NOMO-1 treated with DMSO at 0.1 percent for 48 hours (cell line): ENCODE measurements around the gene DAP.

Experiments used
- DNase-seq: peaks from one replicate; lab custom pipeline; 2025; ENCODE audit not compliant: unreplicated experiment; lab: John Stamatoyannopoulos, UW

The DAP gene

DNA sequence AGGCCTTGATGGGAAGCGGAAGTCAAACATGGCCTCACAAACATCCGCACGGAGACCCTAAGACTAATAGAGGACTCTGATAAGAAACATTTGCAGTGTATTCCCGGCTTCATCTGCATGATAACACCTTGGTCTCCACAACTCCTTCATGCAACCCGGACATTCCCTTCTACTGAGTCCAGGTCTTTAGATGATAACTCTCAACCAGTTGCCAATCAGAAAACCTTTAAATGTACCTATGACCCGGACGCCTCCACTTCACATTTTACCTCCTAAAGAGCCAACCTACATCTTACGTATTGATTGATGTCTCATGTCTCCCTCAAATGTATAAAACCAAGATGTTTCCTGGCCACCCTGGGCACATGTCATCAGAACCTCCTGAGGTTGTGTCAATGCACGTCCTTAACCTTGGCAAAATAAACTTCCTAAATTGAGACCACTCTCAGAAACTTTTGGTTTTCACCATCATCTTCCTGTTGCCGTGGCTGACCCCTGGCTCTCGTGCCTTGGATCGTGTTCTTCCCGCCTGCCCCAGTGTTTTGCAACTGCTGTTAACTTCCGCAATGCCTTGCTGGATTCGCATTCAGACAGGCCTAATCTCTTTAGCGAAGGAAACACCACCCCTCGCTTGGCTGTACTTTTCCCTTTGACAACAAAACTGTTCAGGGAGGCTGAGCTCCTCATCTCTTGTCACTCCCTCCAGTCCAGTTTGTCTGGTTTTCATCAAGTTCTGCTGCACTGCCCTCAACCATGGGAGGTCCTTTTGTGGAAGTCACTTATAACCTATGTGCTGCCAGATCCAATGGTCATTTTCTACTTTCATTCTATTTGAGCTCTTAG lies 1.1 kb upstream of the DAP start:
- DNase-seq = peak; percentile 87

DNA sequence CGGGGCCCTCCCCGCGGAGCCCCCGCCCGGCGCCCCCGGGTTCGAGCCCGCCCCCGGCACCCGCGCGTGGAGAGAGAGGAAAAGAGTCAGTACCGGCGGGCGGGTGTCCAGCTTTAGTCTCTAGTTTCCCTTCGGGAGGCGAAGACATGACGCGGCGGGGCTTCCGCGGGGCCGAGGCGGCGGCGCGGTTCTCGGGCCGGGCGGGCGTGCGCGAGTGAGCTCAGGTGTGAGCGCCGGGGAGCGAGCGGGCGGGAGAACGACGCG lies 181 bp downstream of the DAP start:
- no peak for DNase-seq

DNA sequence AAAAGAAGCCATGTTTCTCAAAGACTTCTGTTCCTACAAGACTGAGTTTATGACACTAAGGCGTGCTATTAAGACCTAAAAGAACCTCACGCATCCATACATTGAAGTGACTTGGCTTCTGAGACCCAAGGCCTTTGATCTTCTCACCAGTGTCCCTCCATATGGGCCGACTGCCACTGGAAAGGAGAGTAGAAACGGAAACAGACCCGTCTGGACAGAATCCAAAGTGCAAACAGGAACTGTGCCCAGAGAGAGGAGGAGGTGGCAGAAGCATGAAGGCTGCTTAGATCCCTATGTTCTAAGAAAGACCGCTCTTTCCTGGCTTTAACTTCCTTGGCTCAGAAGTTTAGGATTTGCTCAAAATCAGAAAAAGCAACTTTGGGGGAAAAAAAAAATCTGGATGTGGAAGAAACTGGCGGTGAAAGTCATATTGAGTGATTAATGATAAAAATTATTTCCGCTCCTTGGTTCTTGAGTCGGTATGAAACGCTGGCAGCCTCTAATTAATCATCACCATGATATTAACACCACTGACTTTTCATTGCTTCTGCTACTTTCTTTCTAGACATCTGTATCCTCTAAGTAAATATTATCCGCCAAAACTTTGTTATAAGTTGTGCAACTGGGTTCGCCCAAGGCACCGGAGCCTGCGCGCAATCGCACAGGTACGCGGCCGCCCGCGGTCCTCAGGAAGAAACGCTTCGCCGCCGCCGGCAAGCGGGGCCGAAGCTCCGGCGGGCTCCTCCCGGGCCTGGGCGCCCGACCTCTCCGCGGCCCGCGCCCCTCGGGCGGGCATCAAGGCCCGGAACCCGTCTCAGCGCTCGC lies 726 bp downstream of the DAP start:
- DNase-seq = peak; percentile 84

DNA sequence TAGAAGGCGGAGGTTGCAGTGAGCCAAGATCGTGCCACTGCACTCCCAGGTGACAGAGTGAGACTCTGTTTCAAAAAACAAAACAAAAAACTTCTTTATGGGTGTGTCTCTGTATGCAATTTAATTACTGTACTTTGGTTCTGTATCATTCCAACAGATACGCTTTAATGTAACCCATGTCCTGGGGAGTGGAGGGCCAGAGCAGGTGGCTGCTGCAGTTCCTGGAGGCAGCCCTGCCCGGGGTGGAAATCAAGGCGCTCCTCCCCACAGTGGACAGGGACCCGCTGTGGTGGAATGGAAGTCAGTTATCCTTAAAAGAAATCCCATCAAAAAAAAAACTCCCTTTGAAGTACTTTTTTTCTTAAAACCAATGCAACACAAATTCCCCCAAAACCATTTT lies 1.9 kb downstream of the DAP start:
- no peak for DNase-seq

DNA sequence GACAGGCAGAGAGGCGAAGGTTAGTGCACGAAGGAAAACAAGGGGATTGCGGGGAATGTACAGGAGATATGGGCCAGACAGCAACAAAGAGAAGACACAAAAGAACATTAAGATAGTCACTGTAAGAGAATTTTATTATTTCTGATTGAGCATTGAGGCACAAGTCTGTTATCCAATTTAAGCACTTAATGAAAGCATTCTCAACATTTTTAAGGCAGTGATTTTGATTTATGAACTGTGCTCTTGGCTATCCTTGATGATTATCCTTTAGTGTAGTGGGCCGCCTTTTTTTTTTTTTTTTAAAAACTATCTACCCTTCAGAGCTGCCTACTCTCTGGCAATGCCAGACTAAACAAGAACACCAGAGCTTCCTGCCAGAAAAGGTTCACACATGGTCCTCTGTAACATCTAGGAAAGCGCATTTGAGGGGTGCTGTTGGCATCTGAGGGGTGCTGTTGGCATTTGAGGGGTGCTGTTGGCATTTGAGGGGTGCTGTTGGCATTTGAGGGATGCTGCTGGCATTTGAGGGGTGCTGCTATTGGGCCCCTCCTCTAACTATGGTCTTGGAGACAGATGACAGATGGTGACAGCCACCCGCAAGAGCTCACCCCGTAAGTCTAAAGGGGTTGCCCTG lies 3.0 kb downstream of the DAP start:
- no peak for DNase-seq

DNA sequence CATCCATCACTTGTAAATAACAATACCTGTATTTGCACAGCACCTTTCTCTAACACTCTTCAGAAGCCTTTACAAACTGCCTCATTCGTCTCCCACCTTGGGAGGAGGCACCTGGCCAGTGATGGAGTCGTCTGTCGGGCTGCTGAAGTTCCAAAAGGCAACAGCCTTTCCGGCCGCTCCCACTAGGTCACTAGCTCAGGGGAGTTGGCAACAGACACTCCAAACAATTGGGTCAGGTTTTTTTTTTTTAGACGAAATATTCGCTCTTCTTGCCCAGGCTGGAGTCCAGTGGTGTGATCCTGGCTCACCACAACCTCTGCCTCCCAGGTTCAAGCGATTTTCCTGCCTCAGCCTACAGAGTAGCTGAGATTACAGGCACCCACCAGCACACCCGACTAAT lies 4.0 kb downstream of the DAP start:
- no peak for DNase-seq

DNA sequence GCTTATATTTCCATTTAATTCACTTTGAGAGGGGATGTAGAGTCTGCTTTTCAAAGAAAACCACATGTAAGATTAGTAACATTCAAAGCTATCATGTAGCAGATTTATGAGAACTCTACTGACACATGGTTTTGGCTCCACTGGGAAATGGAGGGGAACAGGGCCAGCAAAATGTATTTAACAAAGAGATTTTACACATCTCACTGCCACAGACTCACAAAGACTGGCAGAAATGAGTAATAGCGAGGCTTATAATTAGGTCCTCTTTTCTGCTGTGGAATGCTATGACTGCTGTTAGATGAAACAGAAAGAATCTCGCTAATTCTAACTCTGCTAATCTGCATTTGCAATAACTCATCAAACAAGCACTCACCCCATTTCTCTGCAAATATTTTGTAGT lies 4.5 kb downstream of the DAP start:
- DNase-seq = no peak

DNA sequence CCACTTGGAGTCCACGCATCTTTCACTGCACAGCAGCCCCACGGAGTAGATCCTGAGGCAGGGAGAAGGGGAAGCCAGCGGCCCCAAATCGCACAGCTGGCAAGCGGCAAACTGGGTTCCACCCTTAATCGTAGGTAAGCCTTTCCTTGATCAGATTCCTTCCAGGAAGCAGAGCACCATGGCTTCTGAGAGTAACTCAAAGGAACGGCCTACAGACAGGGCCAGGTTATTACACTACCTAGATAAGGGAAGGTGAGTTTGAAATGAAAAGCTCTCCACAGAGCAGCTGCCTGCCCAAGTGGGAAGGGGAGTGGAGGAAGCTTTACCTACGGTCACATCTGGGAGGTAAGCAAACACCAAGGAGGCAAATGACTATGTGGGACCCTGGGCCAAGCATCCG lies 7.9 kb downstream of the DAP start:
- no peak for DNase-seq

DNA sequence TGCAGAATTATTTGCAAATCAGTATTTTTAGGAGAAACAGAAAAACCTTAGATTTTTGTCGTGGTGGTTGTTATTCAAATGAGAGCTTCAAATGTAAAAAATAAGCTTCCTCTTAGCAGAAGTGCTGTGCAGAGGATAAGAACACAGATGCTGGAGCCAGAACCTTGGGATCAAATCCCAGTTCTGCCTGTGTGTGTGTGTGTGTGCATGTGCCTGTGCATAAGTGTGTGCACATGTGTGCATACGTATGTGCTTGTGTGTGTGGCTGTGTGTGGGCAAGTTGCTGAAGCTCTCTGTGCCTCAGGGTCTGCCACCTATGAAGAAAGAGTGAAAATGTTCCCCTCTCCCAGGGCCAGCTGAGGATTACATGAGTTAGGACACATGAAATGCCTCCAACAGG lies 8.6 kb downstream of the DAP start:
- DNase-seq = no peak

DNA sequence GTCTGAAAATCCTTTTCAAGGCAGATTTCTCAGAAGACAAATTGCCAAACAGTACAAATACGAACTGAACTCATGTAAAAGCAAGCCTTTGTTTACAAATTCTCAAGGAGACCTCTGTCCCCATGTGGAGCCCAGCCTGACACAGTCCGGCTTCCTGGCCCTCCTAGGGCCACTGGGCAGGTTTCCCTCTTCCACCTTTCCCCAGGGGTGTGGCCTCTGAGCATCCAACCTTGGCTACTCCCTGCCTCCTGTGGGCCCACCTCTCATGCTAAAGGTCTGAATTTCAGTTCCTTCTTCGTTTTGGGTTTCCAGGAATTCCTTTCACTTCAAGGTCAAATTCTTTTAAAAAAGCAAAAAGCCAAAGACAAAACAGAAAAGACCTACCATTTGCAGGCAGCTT lies 10.1 kb downstream of the DAP start:
- no peak for DNase-seq

DNA sequence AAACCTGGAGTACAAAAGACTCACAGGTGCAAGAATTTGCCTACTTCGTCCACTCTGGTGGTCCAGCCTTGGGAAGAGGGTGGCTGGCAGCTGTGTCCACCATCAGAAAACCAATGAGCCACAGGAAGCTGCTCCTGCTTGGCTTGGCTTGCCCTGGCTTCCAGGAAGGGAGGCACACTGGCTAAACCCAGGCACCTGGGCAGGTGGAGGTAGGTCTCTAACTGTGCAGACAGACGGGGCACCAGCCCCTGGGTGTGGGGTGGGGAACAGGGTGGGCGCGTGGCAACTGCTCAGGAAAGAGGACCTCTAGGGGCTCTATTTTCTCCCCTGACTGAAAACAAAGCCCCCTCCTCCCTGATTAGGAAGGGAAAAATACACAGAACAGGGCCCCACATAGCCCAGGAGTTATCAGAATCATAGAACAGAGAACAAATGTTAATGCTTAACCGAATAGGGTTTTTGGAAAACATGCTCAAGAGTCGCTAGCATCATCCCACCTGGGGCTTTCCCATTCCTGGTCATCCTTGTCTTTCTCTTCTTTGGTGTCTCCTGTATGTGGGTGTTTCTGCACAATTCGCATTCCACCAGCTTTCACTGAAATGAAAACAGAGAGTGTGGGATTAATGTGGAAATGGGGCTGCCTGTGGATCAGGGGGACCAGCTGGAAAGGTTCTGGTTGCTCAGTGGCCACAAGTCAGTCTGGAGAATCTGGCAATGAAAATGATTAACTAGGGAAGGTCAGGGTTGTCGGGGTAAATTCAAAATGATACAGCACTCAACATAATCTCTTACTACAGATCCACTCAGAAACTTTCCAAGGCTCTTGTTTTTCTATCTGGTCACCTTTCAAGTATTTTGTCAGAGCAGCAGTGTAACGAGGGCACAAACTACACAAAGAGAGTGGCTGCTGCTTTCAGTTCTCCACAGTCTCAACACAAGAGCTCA lies 13.1 kb downstream of the DAP start:
- DNase-seq = no peak

DNA sequence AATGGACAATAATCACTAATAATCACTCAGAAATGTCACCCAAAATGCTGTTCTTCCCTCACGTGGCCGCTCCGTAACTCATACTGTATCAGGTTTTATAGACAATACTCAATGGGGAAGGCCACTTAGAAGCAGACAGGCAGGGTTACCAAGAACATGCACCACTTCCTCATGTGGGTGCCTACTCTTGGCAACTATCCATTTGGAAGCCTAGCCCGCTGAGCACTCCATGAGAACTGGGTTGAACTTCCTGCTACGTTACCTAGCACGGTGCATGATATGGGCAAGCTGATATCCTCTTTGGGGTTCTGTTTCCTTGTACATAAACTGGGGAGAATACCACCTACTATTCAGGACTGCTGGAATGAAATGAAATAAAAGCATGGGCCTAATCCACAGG lies 14.3 kb downstream of the DAP start:
- no peak for DNase-seq

DNA sequence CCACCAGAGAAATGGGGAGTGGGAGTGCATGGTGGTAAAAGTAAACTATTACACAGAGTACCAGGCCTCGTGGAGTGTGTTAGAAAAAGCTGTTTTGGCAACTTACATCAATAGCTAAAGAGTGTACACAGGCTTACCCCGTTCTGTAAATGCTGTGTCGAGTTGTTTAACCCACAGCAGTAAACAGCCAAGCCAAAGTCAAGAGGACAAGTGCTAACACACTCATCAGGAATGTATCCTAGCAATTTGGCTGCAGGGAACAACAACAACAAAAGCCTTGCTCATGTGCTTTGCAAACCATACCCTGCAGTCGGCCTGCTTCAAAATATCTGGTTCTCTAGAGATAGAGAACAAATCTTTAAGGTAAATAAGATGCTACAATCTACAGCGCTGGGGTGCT lies 15.9 kb downstream of the DAP start:
- DNase-seq = no peak

DNA sequence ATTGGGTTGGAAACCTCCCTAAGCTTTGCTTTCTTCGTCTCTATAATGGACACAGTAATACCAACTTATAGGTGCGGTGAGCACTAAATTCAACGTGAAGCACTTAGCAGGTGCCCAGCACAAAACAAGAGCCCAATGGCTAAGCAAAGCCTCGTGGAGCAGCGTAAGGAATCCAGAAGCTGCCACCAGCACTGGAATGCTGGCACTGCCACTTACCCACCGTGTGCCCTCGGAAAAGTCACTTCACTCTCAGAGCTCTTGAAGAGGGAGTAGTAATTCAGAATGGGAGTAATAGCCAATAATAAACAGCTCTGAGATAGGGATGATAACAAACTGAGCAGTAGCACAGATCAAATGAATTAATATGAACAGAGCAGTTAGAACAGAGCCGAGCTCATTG lies 16.4 kb downstream of the DAP start:
- no peak for DNase-seq

DNA sequence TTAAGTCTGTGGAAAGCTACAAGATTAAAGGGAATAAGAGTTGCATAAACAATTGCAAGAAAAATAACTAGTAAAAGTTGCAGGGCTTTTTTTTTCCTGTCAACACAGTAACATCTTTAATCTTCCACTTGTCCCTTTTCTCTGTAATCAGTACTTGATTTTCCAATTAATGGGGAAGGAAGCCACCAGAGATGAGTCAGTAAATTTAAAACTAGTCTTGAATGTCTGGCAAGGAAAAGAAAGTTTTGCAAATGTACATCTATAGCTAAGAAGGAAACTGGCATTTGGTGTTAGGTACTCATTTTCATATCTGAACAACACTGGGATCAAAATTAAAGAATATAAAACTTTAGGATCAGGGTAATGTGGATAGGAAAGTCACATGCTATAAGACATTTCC lies 17.1 kb downstream of the DAP start:
- no peak for DNase-seq

DNA sequence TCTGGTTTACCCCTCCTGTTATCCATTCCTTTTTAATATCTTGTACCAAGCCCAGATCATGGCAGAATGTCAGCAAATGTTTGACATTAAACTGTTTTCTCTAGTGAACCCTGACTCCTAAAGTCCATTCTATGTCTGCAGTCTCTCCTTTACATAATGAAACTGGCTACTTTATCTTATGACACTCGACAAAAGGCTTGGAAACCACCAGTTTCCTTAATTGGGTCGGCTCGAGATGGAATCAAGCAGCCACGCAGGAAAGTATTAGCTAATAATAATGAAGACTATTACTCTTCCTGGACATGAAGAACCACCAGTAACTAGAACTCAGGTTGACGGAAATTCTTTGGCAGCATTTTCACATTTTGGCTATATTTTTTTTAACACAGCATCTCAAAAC lies 17.5 kb downstream of the DAP start:
- no peak for DNase-seq

DNA sequence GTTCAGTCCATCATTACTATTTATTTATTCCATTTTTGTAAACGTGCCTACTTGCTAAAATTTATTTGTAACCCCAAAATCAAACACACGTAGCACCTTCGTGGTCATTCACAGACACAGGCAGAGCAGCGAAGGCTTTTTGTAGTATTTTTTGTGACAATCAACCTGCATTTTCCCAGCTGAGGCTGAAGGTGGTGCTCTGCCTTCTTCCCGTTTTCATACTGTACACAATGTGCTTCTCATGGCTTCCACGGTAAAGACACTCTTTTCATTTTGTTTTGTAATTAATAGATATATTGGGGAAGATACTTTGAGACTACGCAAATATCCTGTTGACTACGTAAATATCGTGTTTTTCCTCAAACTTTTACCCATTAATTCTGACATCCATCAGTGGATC lies 19.4 kb downstream of the DAP start:
- no peak for DNase-seq

DNA sequence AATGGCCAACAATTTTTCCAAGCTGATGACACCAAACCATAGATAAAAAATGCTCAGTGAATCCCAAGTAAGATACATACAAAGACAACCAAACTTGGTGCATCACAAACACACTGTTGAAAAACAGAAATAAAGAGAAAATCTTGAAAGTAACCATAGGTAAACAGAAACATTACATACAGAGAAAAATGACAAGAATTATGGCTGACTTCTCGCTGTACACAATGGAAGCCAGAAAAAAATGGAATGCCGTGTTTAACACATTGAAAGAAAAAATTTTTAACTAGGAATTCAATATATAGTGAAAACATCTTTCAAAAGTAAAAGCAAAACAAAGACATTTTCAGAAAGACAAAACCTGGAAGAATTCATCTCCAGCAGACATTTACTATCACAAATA lies 20.6 kb downstream of the DAP start:
- DNase-seq = no peak

DNA sequence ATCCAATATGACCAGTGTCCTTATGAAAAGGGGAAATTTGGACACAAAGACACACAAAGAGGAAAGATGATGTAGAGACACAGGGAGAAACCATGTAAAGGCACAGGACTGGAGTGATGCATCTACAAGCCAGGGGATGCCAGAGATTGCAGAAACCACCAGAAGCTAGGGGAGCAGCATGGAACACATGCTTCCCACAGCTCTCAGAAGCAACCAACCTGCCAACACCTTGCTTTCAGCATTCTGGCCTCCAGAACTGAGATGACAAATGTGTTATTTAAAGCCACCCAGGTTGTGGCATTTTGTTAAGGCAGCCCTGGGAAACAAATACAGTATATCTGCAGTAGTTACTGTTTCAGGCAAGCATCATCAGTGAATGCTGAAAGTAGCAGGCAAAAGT lies 23.2 kb downstream of the DAP start:
- DNase-seq = no peak

DNA sequence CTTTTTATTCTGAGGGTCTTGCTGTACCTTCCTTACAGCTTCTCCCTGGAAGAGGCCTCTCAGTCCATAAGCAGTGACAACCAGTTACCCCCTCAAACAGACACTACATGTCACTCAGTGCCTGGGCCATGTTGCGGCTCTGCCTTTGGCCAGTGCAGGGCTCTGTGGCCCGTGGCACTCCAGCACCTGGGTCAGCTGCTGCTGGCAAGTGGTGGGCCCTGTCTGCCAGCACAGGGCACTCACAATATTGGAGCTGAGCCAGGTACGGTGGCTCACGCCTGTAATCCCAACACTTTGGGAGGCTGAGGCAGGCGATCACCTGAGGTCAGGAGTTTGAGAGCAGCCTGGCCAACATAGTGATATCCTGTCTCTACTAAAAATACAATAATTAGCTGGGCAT lies 24.2 kb downstream of the DAP start:
- no peak for DNase-seq

DNA sequence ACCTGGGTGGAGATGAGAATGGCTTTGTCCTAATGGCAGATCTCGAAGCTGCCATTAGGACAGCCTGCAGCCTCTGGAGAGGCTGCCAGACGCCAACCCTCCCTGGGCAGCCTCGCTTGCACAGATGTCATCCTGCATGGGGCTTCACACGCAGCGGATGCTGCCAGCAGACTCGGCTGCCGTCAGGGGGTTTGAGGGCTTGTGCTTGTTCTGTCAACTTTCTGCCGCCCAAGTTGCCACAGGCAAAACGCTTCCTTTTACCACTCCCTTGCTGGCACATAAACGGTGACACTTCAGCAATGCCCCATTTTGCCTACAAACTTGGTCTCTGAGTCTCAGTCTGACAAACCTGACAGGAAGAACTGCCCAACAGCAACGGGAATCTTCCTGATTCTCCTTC lies 24.7 kb downstream of the DAP start:
- no peak for DNase-seq
